GM04504 (cell line): ENCODE results near the gene MT1B.
"Not testable (repeated sequence)": the region's sequence is repeated elsewhere in the genome, so short reads cannot be mapped to it uniquely, and the experiment has no call there.

Experiments used
- DNase-seq: peaks from one replicate; pipeline ENCODE4 v3.0.0-alpha.2; 2012; ENCODE audit warnings: low read depth

The MT1B gene

GRCh38 chr16:56620339-56620897 is 31.3 kb upstream of the MT1B start:
- DNase-seq, result no peak

GRCh38 chr16:56621665-56622445 is 29.8 kb upstream of the MT1B start:
- DNase-seq, result not testable (repeated sequence)

GRCh38 chr16:56623184-56623583 is 28.5 kb upstream of the MT1B start:
- DNase-seq, result not testable (repeated sequence)

GRCh38 chr16:56623637-56624036 is 28.0 kb upstream of the MT1B start:
- DNase-seq, result no peak

- DNase-seq, result no peak
Measured at GRCh38 chr16:56625140-56625942, 26.3 kb upstream of the MT1B start, which contains the start of gene MT1E. TSS of gene MT1E (plus strand) at chr16:56625781. CDS start at chr16:56625852, 71 bp downstream.

- no peak for DNase-seq
Measured at GRCh38 chr16:56625943-56626654, 25.6 kb upstream of the MT1B start.

GRCh38 chr16:56626685-56627084 is 25.0 kb upstream of the MT1B start:
- no peak for DNase-seq

- no peak for DNase-seq
Measured at GRCh38 chr16:56628486-56629350, 23.0 kb upstream of the MT1B start.

GRCh38 chr16:56629531-56629930 is 22.2 kb upstream of the MT1B start:
- DNase-seq, result no peak

GRCh38 chr16:56630134-56630533 is 21.6 kb upstream of the MT1B start:
- DNase-seq, result no peak

GRCh38 chr16:56631197-56631596 is 20.5 kb upstream of the MT1B start:
- DNase-seq, result no peak

- DNase-seq, result no peak
Measured at GRCh38 chr16:56631832-56632155, 19.9 kb upstream of the MT1B start.

GRCh38 chr16:56632156-56632847 is 19.4 kb upstream of the MT1B start, which contains the start of gene MT1M:
TSS of gene MT1M (plus strand) at chr16:56632659. CDS start at chr16:56632732, 73 bp downstream.
- DNase-seq, result no peak

- no peak for DNase-seq
Measured at GRCh38 chr16:56632848-56633365, 18.8 kb upstream of the MT1B start.

GRCh38 chr16:56633535-56633934 is 18.2 kb upstream of the MT1B start:
- DNase-seq, result no peak

- no peak for DNase-seq
Measured at GRCh38 chr16:56634715-56635440, 16.8 kb upstream of the MT1B start.

GRCh38 chr16:56635441-56635967 is 16.2 kb upstream of the MT1B start:
- DNase-seq, result no peak

GRCh38 chr16:56636616-56637413 is 14.9 kb upstream of the MT1B start:
- no peak for DNase-seq
